ENCODE measurements around the gene KCNMB4.

The KCNMB4 gene

DNA sequence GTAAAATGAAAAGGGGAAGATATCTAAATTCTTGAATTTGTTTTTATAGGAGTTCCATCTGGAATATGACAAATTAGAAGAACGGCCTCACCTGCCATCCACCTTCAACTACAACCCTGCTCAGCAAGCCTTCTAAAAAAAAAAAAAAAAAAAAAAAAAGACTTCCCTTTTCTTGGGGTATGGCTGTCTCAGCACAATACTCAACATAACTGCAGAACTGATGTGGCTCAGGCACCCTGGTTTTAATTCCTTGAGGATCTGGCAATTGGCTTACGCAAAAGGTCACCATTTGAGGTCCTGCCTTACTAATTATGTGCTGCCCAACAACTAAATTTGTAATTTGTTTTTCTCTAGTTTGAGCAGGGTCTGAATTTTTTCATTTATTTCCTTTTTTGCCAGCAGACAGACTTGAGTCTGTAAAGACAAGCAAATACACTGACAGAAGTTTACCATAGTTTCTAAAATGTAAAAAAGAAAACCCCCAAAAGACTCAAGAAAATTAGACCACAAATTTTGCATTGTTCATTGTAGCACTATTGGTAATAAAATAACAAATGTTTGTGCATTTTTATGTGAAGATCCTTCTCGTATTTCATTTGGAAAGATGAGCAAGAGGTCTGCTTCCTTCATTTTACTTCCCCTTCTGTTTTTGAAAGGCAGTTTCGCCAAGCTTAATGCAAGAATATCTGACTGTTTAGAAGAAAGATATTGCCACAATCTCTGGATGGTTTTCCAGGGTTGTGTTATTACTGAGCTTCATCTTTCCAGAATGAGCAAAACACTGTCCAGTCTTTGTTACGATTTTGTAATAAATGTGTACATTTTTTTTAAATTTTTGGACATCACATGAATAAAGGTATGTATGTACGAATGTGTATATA lies 12.1 kb upstream of the KCNMB4 start:
- no peak for DNase-seq (ENCODE audit: extremely low read depth, insufficient read length)
- no peaks in the 10 kb centered on the region; the same call in none of the 2 replicates for H3K36me3 ChIP-seq (ENCODE audit: control insufficient read depth, insufficient read depth, low read length)
- H3K4me3 ChIP-seq (replicated peaks; ENCODE audit: low read depth, low read length): no peak overlapping the region
- TF ChIP-seq, protein P1, sequence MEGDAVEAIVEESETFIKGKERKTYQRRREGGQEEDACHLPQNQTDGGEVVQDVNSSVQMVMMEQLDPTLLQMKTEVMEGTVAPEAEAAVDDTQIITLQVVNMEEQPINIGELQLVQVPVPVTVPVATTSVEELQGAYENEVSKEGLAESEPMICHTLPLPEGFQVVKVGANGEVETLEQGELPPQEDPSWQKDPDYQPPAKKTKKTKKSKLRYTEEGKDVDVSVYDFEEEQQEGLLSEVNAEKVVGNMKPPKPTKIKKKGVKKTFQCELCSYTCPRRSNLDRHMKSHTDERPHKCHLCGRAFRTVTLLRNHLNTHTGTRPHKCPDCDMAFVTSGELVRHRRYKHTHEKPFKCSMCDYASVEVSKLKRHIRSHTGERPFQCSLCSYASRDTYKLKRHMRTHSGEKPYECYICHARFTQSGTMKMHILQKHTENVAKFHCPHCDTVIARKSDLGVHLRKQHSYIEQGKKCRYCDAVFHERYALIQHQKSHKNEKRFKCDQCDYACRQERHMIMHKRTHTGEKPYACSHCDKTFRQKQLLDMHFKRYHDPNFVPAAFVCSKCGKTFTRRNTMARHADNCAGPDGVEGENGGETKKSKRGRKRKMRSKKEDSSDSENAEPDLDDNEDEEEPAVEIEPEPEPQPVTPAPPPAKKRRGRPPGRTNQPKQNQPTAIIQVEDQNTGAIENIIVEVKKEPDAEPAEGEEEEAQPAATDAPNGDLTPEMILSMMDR (IDR thresholded peaks at IDR 0.05; ENCODE audit: insufficient read depth, low read length, poor library complexity, severe bottlenecking): no peak
- H3K27me3 ChIP-seq (replicated peaks; ENCODE audit: control insufficient read depth, insufficient read depth, low read length): no peaks in the 10 kb centered on the region

- Histone ChIP-seq H3K36me3 (ENCODE audit: control insufficient read depth, insufficient read depth, low read length) (no peaks in the 10 kb centered on the region; the same call in none of the 2 replicates), H3K4me3 (replicated peaks; ENCODE audit: low read depth, low read length) (no peak overlapping the region), H3K27me3 (replicated peaks; ENCODE audit: control insufficient read depth, insufficient read depth, low read length) (no peaks in the 10 kb centered on the region)
- no peak for DNase-seq (ENCODE audit: extremely low read depth, insufficient read length)
- TF ChIP-seq, protein P1 (IDR thresholded peaks at IDR 0.05; ENCODE audit: insufficient read depth, low read length, poor library complexity, severe bottlenecking): no peak
Observed at GRCh38 chr12:70354787-70355186, 11.3 kb upstream of the KCNMB4 start.

- TF ChIP-seq, protein P1 (IDR thresholded peaks at IDR 0.05; ENCODE audit: insufficient read depth, low read length, poor library complexity, severe bottlenecking): no peak
- Histone ChIP-seq H3K4me3 (replicated peaks; ENCODE audit: low read depth, low read length) (no peak overlapping the region), H3K27me3 (replicated peaks; ENCODE audit: control insufficient read depth, insufficient read depth, low read length) (no peaks in the 10 kb centered on the region), H3K36me3 (ENCODE audit: control insufficient read depth, insufficient read depth, low read length) (no peaks in the 10 kb centered on the region; the same call in none of the 2 replicates)
- no peak for DNase-seq (ENCODE audit: extremely low read depth, insufficient read length)
Observed at GRCh38 chr12:70355972-70356371, 10.1 kb upstream of the KCNMB4 start.

- TF ChIP-seq, protein P1 (IDR thresholded peaks at IDR 0.05; ENCODE audit: insufficient read depth, low read length, poor library complexity, severe bottlenecking): no peak
- no peak overlapping the region for H3K4me3 ChIP-seq (replicated peaks; ENCODE audit: low read depth, low read length)
- no peaks in the 10 kb centered on the region; the same call in 1 of the 2 replicates for H3K36me3 ChIP-seq (ENCODE audit: control insufficient read depth, insufficient read depth, low read length)
- no peaks in the 10 kb centered on the region for H3K27me3 ChIP-seq (replicated peaks; ENCODE audit: control insufficient read depth, insufficient read depth, low read length)
- DNase-seq (ENCODE audit: extremely low read depth, insufficient read length): no peak
Observed at GRCh38 chr12:70359458-70360197, 6.5 kb upstream of the KCNMB4 start.

- Histone ChIP-seq H3K36me3 (ENCODE audit: control insufficient read depth, insufficient read depth, low read length) (no peaks in the 10 kb centered on the region), H3K4me3 (replicated peaks; ENCODE audit: low read depth, low read length) (no peak overlapping the region), H3K27me3 (replicated peaks; ENCODE audit: control insufficient read depth, insufficient read depth, low read length) (no peaks in the 10 kb centered on the region)
- no peak for DNase-seq (ENCODE audit: extremely low read depth, insufficient read length)
- TF ChIP-seq, protein P1 (IDR thresholded peaks at IDR 0.05; ENCODE audit: insufficient read depth, low read length, poor library complexity, severe bottlenecking): no peak
Observed at GRCh38 chr12:70360218-70360617, 5.9 kb upstream of the KCNMB4 start.
